AG04450 (cell line): ENCODE measurements around the gene TMEM140. TPM values are rescaled to one million over a fixed set of nuclear protein-coding genes. Genes with fewer than 3 reads are reported as not detected.
"Not testable (repeated sequence)": the region's sequence is repeated elsewhere in the genome, so short reads cannot be mapped to it uniquely, and the experiment has no call there.

Experiments used
- CTCF ChIA-PET: fragments of 300-600, 350-600 bp; formaldehyde crosslinking; extraction: SDS; loops from one replicate; lab custom pipeline; 2022; ENCODE audit warnings: antibody characterized with exemption, inconsistent platforms; lab: Charles Lee
- POLR2A ChIA-PET: fragments of 350-600 bp; formaldehyde crosslinking; extraction: SDS; loops from one replicate; lab custom pipeline; 2021; ENCODE audit warnings: antibody characterized with exemption, inconsistent platforms; lab: Yijun Ruan, JAX
- DNase-seq: peaks from one replicate; pipeline ENCODE4 v3.0.0-alpha.2; 2011; ENCODE audit warnings: low read depth, low spot score
- H3K27ac ChIP-seq: one replicate; pipeline ENCODE4 v1.5.1; 2012; ENCODE audit warnings: low read depth, low read length, control low read depth
- H3K27me3 ChIP-seq: one replicate; pipeline ENCODE4 v1.6.0; 2012; ENCODE audit warnings: low read length; ENCODE audit not compliant: control insufficient read depth, insufficient read depth
- H3K4me3 ChIP-seq: 2 replicates; pipeline ENCODE4 v1.5.1; 2011; ENCODE audit warnings: mild to moderate bottlenecking, low read depth, low read length, control low read depth
- H3K9me3 ChIP-seq: 2 replicates; pipeline ENCODE4 v1.5.1; 2012; ENCODE audit warnings: low read length; ENCODE audit not compliant: control insufficient read depth, insufficient read depth
- CTCF ChIP-seq: IDR thresholded peaks from 2 replicates; pipeline ENCODE4 v1.5.1; 2011; ENCODE audit warnings: low read depth, low read length, control low read depth, inconsistent platforms
- polyA plus RNA-seq: library from polyadenylated mRNA; depleted of rRNA; stranded (reverse); fragments of >200 nt; gene quantifications from 2 replicates; pipeline ENCODE4 v1.2.3, GENCODE V29; 2011

Gene TMEM140
- polyA plus RNA-seq, 1 experiment: 1.0 TPM

- CTCF ChIA-PET: no interaction called here
These were observed 37.9 kb upstream of the TMEM140 start for GRCh38 chr7:135109976-135110375.

GRCh38 chr7:135111379-135111778, 36.5 kb upstream of the TMEM140 start:
- Histone ChIP-seq H3K9me3 (no peaks in the 10 kb centered on the region), H3K4me3 (no peak overlapping the region), H3K27me3 (no peaks in the 10 kb centered on the region), H3K27ac (no peak overlapping the region)
- DNase-seq: no peak
- ChIA-PET POLR2A (no interaction called here), CTCF (no interaction called here)
- TF ChIP-seq CTCF: no peak

More at GRCh38 chr7:135109976-135110375, 37.9 kb upstream of the TMEM140 start:
- Histone ChIP-seq H3K27ac (no peak overlapping the region), H3K4me3 (no peak overlapping the region), H3K27me3 (no peaks in the 10 kb centered on the region), H3K9me3 (no peaks in the 10 kb centered on the region)
- DNase-seq: no peak
- no peak for TF ChIP-seq CTCF
- POLR2A ChIA-PET: no interaction called here

GRCh38 chr7:135114622-135115021, 33.2 kb upstream of the TMEM140 start:
- DNase-seq: no peak
- Histone ChIP-seq H3K27ac (no peak overlapping the region), H3K27me3 (no peaks in the 10 kb centered on the region), H3K9me3 (no peaks in the 10 kb centered on the region; the same call in 1 of the 2 replicates), H3K4me3 (no peak overlapping the region)
- CTCF ChIA-PET: no interaction called here
- no peak for TF ChIP-seq CTCF
- POLR2A ChIA-PET: no interaction called here

GRCh38 chr7:135117096-135117495, 30.8 kb upstream of the TMEM140 start:
- H3K4me3 ChIP-seq: no peak overlapping the region
- no peak for TF ChIP-seq CTCF
- ChIA-PET POLR2A (no interaction called here), CTCF (no interaction called here)
- H3K9me3 ChIP-seq: no peaks in the 10 kb centered on the region; the same call in 1 of the 2 replicates
- DNase-seq: no peak
- no peak overlapping the region for H3K27ac ChIP-seq
- H3K27me3 ChIP-seq: no peaks in the 10 kb centered on the region

GRCh38 chr7:135121868-135122267, 26.0 kb upstream of the TMEM140 start:
- ChIA-PET CTCF (no interaction called here), POLR2A (no interaction called here)
- no peak for TF ChIP-seq CTCF
- Histone ChIP-seq H3K27ac (no peak overlapping the region), H3K9me3 (no peaks in the 10 kb centered on the region; the same call in 1 of the 2 replicates), H3K4me3 (no peak overlapping the region), H3K27me3 (no peaks in the 10 kb centered on the region)
- no peak for DNase-seq

- H3K4me3 ChIP-seq, POLR2A ChIA-PET, DNase-seq, H3K9me3 ChIP-seq, H3K27me3 ChIP-seq, CTCF ChIA-PET, H3K27ac ChIP-seq: not testable (repeated sequence)
These were observed 23.2 kb upstream of the TMEM140 start for GRCh38 chr7:135124631-135125030.
